Measurements from ENCODE around the gene PDCD11.
"Not testable (repeated sequence)": the region's sequence is repeated elsewhere in the genome, so short reads cannot be mapped to it uniquely, and the experiment has no call there.

Gene PDCD11

GRCh38 chr10:103478671-103479070, 82.2 kb downstream of the PDCD11 start:
- no peak for DNase-seq

GRCh38 chr10:103479135-103479534, 82.7 kb downstream of the PDCD11 start, which contains the start of gene CALHM3:
CALHM3 (minus strand) TSS chr10:103479240; CDS start chr10:103479032, 208 bp downstream.
- no peak for DNase-seq

GRCh38 chr10:103480521-103480920, 84.1 kb downstream of the PDCD11 start:
- DNase-seq = no peak

GRCh38 chr10:103481974-103482531, 85.6 kb downstream of the PDCD11 start:
- no peak for DNase-seq

DNA sequence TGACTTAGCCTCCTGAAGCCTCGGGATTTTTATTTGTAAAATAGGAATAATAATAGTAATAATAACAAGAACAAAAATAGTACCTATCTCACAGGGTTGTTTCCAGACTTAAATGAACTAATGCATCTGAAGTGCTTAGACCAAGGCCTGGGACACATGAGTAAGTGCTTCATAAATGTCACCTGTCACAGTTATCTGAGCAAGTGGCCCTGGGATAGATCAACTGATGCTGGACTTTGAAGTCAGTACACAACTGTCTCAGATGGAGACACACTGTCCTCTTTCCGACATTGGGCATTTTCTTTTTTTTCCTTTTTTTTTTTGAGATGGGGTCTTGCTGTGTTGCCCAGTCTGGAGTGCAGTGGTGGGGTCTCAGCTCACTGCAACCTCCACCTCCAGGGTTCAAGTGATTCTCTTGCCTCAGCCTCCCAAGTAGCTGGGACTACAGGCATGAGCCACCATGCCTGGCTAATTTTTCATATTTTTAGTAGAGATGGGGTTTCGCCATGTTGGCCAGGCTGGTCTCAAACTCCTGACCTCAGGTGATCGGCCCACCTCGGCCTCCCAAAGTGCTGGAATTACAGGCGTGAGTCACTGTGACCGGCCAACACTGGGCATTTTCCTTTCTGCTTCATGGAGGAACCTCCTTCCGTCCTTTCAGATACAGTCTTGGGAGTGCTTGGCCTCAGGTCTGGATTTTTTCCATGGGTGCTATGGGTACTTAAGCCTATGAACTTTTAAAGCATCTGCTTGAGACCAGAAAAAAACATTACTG, 90.4 kb downstream of the PDCD11 start:
- DNase-seq = not testable (repeated sequence)

GRCh38 chr10:103487410-103487708, 90.9 kb downstream of the PDCD11 start:
- no peak for DNase-seq

- no peak for DNase-seq
These were observed 94.5 kb downstream of the PDCD11 start for GRCh38 chr10:103490986-103491314.

GRCh38 chr10:103491729-103492364, 95.4 kb downstream of the PDCD11 start:
- DNase-seq = no peak

DNA sequence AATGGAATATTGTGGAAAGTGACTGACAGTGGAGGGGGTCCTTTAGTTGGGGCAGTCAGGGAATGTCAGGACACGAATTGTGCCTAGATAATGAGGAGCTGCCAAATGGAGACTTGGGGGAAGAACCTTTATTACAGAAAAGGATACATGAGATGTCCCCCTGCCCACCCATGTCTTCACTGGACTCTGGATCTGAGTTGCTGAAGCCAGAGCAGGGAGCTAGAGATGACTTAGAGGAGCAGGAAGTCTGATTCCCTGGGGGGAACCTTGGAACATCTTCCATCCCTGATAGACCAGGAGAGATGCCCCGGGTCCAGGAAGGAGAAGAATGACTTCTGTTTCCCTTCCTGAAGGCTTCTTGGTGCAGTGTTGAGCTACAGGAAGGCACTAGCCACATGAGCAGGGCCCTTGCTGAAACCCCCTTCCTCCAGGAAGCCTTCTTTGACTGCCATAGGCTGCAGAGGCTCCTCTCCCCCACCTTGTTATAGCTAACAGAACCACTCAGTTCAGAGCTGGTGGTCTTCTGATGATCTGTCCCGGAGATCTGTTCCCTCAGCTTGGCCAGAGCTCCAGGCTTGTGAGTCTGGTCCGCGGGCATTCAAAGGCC, 96.3 kb downstream of the PDCD11 start:
- no peak for DNase-seq

DNA sequence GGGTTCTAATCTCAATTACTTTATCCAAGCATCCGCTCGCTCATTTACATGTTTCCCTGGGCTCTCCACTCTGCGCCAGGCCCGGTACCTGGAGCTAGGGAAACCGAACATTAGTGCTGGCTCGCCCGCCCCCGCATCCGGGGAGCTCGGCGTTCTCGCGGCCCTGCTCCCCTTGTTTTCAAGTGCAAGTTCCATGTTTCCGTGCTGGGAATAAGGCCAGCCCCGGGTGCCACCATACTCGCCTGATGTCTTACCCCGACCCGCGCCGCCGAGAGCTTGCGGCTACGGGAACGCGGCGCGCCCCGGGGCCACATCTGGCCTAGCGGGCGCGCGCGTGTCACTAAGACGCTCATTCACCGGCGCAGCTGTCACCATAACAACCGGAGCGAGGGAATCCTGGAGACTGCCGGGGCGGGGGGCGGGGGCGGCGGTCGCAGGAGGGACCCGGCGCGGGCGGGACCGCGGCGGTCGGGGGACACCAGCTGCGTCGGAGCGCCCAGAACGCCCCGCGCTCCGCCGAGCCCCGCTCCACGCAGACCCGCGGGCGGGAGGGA, 97.0 kb downstream of the PDCD11 start, which contains the start of gene NEURL1:
NEURL1 (plus strand) TSS at position 344 of the 554 bp plus-strand sequence. CDS start 683 bp downstream, outside the sequence.
- no peak for DNase-seq

DNA sequence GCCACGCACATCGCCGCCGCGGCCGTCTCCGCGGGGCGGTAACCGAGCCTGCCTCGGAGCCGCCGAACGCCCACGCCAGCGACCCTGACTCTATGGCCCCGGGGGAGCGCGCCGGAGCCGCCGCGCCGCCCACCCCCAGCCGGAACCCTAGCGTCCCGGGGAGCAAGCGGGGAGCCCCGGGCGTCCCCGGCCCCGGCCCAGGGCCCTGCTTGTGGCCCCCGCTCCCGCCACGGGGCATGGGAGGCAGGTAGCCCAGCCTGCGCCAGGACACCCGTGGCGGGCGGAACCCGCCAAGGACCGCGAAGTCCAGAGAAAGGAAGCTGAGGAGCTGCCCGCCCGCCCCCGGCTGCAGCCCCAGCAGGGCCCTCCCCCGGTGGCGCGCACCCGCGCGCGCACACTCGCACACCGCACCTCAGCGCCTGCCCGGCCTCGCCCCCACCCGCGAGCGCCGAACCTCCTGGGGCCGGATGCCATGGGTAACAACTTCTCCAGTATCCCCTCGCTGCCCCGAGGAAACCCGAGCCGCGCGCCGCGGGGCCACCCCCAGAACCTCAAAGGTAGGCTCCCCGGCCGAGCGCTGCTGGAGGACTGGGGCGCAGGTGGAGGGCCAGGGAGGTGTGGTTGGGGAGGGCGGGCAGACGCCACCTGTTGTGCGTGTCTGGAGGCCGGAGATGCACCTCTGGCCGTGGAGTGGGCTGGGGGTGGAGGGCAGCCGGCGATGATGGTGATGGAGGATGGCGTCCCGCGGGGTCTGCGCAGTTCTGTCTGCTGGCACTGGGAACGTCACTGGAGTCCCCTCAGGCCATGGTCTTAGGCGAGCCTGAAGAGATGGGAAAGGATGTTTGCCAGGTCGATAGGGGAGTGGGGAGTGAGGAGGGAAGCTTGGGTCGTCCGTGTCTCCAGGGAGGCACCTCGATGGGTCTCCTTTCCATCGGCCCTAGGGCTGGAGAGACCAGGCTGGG, 97.8 kb downstream of the PDCD11 start:
- DNase-seq = no peak

DNA sequence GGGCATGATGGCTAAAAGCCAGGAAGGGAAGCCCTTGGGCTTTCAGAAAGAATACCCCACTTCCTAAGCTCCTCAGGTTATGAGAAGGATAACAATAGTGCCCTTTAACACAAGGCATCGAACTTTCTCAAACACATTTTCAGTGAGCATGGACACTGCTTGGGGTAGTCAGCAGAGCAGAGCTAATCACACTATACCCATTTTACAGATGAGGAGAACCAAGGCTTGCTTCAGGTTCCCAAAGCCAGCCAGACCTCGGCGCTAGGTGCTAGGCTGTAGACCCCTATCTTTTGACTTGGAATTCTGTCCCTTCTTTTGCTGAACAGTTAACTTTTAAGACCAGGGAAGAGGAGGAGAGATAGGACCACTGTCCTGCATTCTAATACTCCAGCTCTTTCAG, 98.9 kb downstream of the PDCD11 start:
- no peak for DNase-seq

All from activated effector memory CD4-positive, alpha-beta T cell treated with Interleukin-2 at 50 U/mL for 16 hours (primary cell).